HG02870 (cell line): ENCODE results near the gene LRRC51.
"Not testable (repeated sequence)": the region's sequence is repeated elsewhere in the genome, so short reads cannot be mapped to it uniquely, and the experiment has no call there.

Experiments used
- ATAC-seq: cut with Tn5 transposase; IDR thresholded peaks from one replicate; pipeline ENCODE4 v1.9.1; 2021; ENCODE audit warnings: mild to moderate bottlenecking, moderate library complexity; ENCODE audit not compliant: unreplicated experiment

The LRRC51 gene

GRCh38 chr11:72138821-72139390 lies 58.3 kb downstream of the LRRC51 start:
- no peak for ATAC-seq

- ATAC-seq: no peak
Observed at GRCh38 chr11:72139500-72139899, 58.9 kb downstream of the LRRC51 start.

- no peak for ATAC-seq
Observed at GRCh38 chr11:72140661-72141060, 60.0 kb downstream of the LRRC51 start.

- no peak for ATAC-seq
Observed at GRCh38 chr11:72141066-72141465, 60.4 kb downstream of the LRRC51 start.

GRCh38 chr11:72142086-72142485 lies 61.4 kb downstream of the LRRC51 start:
- ATAC-seq: not testable (repeated sequence)

GRCh38 chr11:72142543-72142942 lies 61.9 kb downstream of the LRRC51 start:
- not testable (repeated sequence) for ATAC-seq

- ATAC-seq: no peak
Observed at GRCh38 chr11:72144807-72145565, 64.3 kb downstream of the LRRC51 start.
